HL-60 (cell line): ENCODE measurements around the gene SRD5A3.

ENCODE experiments used
- DNase-seq, 2 experiments: peaks; one replicate each; pipeline ENCODE4 v3.0.0-alpha.2; 2010 to 2020; ENCODE audit warnings: low read depth in 1 of 2, low spot score in 1 of 2
- H3K27ac ChIP-seq: fragments of 250-450 bp; sonication (Bioruptor Pico); replicated peaks from 2 replicates; pipeline ENCODE4 v1.5.1; 2020; ENCODE audit warnings: mild to moderate bottlenecking, moderate library complexity
- H3K27me3 ChIP-seq: fragments of 250-450 bp; sonication (Bioruptor Pico); 2 replicates; pipeline ENCODE4 v1.5.1; 2021; ENCODE audit warnings: mild to moderate bottlenecking, moderate library complexity; ENCODE audit not compliant: insufficient read depth, poor library complexity, severe bottlenecking
- H3K4me3 ChIP-seq: replicated peaks from 2 replicates; pipeline ENCODE4 v1.5.1; 2011; ENCODE audit warnings: mild to moderate bottlenecking, control low read depth, low read length; ENCODE audit not compliant: insufficient read depth
- GABPA ChIP-seq: IDR thresholded peaks from 2 replicates; pipeline ENCODE4 v1.6.1; 2012; ENCODE audit warnings: low read depth
- POLR2AphosphoS5 ChIP-seq: IDR thresholded peaks from 2 replicates; pipeline ENCODE4 v1.6.1; 2012; ENCODE audit warnings: low read depth
- SPI1 ChIP-seq: IDR thresholded peaks from 2 replicates; pipeline ENCODE4 v1.6.1; 2012; ENCODE audit warnings: low read depth, mild to moderate bottlenecking, borderline replicate concordance
- TF ChIP-seq, protein P1 (sequence below): IDR thresholded peaks from 2 replicates; pipeline ENCODE4 v1.6.1; 2012; ENCODE audit warnings: low read depth; ENCODE audit not compliant: insufficient replicate concordance
- TF ChIP-seq, protein P2 (sequence below): IDR thresholded peaks from one replicate; pipeline ENCODE4 v1.5.1; 2011; ENCODE audit warnings: low read length, control low read depth, inconsistent platforms; ENCODE audit not compliant: insufficient read depth

SRD5A3 gene

DNA sequence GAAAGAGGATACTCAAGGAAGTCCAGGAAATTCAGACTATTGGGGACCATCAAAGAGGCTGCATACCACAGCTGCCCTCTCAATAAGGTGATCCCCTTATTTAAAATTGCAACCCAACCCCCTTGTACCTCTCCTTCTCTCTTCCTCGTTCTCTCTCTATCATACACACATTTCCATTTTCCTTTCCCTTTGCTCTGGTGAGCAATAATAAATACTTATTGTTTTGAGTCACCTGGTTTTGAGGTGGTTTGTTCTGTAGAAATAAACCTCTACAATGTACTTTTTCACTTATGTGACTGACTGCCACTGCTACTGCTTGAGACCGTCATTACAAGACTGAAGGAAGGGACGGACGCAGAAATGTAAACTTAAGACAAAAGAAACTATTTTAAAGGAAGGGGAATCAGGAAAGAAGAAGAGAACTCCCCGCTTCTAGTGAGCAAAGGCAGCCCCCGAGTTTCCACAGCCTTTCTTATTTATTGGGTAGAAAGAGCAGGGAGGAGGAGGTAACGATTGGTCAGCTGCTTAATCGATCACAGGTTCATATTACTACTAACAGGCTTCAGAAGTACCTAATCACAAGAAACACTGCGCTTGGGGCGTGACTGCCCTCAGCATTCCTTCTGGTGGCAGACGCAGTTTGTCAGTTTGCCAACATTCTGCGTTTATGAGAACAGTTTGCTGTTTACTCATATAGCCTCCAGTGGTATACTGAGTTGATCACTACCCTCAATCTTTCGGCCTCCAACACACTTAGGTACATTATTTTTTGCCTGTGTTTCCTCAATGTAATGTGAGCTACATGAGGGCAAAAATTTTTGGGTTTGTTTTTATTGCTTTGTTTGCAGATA lies 32.8 kb downstream of the SRD5A3 start:
- Histone ChIP-seq H3K27ac (no peak overlapping the region), H3K4me3 (no peak overlapping the region), H3K27me3 (no peaks in the 10 kb centered on the region)
- no peak for TF ChIP-seq GABPA
- TF ChIP-seq SPI1: no peak
- DNase-seq: no peak

DNA sequence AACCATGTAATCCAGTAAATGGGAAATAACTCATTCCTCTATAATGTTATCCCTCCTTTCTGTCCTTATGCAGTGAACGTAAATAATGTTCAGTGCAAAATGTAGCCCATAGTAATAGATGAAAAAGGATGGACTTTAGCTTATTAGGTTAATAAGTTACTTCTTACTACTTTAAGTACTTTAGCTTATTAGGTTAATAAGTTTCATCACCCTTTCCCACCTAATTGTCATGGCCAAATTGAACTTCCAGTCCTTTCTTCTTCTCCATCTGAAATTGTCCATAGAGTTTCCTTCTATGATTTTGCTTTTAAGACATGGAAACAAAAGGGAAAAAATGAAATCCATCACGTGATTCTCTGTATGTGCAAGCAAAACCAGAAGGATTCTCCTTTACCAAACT lies 34.5 kb downstream of the SRD5A3 start:
- no peak overlapping the region for H3K4me3 ChIP-seq
- DNase-seq: no peak
- no peaks in the 10 kb centered on the region for H3K27me3 ChIP-seq
- no peak overlapping the region for H3K27ac ChIP-seq
- TF ChIP-seq, protein P1, sequence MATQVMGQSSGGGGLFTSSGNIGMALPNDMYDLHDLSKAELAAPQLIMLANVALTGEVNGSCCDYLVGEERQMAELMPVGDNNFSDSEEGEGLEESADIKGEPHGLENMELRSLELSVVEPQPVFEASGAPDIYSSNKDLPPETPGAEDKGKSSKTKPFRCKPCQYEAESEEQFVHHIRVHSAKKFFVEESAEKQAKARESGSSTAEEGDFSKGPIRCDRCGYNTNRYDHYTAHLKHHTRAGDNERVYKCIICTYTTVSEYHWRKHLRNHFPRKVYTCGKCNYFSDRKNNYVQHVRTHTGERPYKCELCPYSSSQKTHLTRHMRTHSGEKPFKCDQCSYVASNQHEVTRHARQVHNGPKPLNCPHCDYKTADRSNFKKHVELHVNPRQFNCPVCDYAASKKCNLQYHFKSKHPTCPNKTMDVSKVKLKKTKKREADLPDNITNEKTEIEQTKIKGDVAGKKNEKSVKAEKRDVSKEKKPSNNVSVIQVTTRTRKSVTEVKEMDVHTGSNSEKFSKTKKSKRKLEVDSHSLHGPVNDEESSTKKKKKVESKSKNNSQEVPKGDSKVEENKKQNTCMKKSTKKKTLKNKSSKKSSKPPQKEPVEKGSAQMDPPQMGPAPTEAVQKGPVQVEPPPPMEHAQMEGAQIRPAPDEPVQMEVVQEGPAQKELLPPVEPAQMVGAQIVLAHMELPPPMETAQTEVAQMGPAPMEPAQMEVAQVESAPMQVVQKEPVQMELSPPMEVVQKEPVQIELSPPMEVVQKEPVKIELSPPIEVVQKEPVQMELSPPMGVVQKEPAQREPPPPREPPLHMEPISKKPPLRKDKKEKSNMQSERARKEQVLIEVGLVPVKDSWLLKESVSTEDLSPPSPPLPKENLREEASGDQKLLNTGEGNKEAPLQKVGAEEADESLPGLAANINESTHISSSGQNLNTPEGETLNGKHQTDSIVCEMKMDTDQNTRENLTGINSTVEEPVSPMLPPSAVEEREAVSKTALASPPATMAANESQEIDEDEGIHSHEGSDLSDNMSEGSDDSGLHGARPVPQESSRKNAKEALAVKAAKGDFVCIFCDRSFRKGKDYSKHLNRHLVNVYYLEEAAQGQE: no peak
- TF ChIP-seq POLR2AphosphoS5 (no peak), SPI1 (no peak), GABPA (no peak)
- TF ChIP-seq, protein P2, sequence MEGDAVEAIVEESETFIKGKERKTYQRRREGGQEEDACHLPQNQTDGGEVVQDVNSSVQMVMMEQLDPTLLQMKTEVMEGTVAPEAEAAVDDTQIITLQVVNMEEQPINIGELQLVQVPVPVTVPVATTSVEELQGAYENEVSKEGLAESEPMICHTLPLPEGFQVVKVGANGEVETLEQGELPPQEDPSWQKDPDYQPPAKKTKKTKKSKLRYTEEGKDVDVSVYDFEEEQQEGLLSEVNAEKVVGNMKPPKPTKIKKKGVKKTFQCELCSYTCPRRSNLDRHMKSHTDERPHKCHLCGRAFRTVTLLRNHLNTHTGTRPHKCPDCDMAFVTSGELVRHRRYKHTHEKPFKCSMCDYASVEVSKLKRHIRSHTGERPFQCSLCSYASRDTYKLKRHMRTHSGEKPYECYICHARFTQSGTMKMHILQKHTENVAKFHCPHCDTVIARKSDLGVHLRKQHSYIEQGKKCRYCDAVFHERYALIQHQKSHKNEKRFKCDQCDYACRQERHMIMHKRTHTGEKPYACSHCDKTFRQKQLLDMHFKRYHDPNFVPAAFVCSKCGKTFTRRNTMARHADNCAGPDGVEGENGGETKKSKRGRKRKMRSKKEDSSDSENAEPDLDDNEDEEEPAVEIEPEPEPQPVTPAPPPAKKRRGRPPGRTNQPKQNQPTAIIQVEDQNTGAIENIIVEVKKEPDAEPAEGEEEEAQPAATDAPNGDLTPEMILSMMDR: no peak

DNA sequence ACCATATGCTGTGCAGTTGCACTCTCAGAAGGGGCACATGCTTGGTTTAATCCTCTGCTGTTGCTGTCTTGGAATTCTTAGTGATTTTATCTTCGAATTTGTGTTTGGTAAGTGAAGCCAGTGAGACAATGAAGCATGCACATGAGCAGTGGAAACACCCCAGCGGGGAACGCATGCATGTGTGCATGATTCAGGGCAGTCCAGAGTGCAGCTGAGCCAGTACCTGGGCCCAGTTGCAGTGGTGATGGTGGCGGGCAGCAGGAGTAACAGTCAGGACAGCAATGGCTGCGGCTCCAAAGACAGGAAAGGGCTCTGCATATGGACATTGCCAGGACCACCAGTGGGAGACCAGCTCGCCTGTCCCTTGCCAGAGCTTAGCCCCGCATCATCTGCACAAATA lies 35.5 kb downstream of the SRD5A3 start:
- Histone ChIP-seq H3K4me3 (no peak overlapping the region), H3K27ac (no peak overlapping the region), H3K27me3 (no peaks in the 10 kb centered on the region)
- no peak for TF ChIP-seq POLR2AphosphoS5
- TF ChIP-seq, protein P2: no peak
- TF ChIP-seq GABPA: no peak
- TF ChIP-seq, protein P1: no peak
- no peak for TF ChIP-seq SPI1
- DNase-seq: no peak

GRCh38 chr4:55382488-55383003 lies 36.5 kb downstream of the SRD5A3 start:
- Histone ChIP-seq H3K27ac (no peak overlapping the region), H3K27me3 (no peaks in the 10 kb centered on the region), H3K4me3 (no peak overlapping the region)
- no peak for DNase-seq
- TF ChIP-seq, protein P1: no peak
- TF ChIP-seq POLR2AphosphoS5 (no peak), SPI1 (no peak), GABPA (no peak)
- TF ChIP-seq, protein P2: no peak
